Natural killer cell (primary cell): ENCODE measurements around the gene NYAP2. TPM values are rescaled to one million over a fixed set of nuclear protein-coding genes. Genes with fewer than 3 reads are reported as not detected.

Experiments used
- ATAC-seq, 3 donors: fragments of 150-1000 bp in 2 of 3; fragments of 200-7000 bp in 1 of 3; cut with Tn5 transposase; 1 replicate in 1 of 3; 2 replicates in 2 of 3; pipeline ENCODE4 v1.10.0; 2021; ENCODE audit warnings: mild to moderate bottlenecking in 2 of 3, moderate library complexity in 2 of 3
- DNase-seq, 2 donors: peaks; one replicate each; pipeline versions ENCODE4 v3.0.0 to v3.0.0-alpha.2; 2013 to 2021; ENCODE audit warnings: mixed read lengths in 1 of 2
- H3K27ac ChIP-seq: one replicate; pipeline ENCODE4 v1.5.1; 2013; ENCODE audit warnings: mild to moderate bottlenecking, low read length
- H3K27me3 ChIP-seq: one replicate; pipeline ENCODE4 v1.6.1; 2013; ENCODE audit warnings: low read length; ENCODE audit not compliant: control insufficient read depth, insufficient read depth
- H3K36me3 ChIP-seq: one replicate; pipeline ENCODE4 v1.6.1; 2013; ENCODE audit warnings: low read length; ENCODE audit not compliant: control insufficient read depth, insufficient read depth
- H3K4me1 ChIP-seq: one replicate; pipeline ENCODE4 v1.6.1; 2013; ENCODE audit warnings: low read length; ENCODE audit not compliant: control insufficient read depth, insufficient read depth
- H3K4me3 ChIP-seq: one replicate; pipeline ENCODE4 v1.5.1; 2013; ENCODE audit warnings: low read length
- H3K9me3 ChIP-seq: one replicate; pipeline ENCODE4 v1.6.1; 2013; ENCODE audit warnings: low read length; ENCODE audit not compliant: control insufficient read depth, insufficient read depth
- H3K27ac Mint-ChIP-seq, 2 donors: one replicate each; pipeline ENCODE4 v1.8.0; 2022; ENCODE audit warnings: mild to moderate bottlenecking in 2 of 2, mixed read lengths in 2 of 2, moderate library complexity in 1 of 2
- H3K27me3 Mint-ChIP-seq, 2 donors: one replicate each; pipeline ENCODE4 v1.8.0; 2022; ENCODE audit warnings: low read depth in 2 of 2, mixed read lengths in 2 of 2
- H3K36me3 Mint-ChIP-seq: one replicate; pipeline ENCODE4 v1.8.0; 2022; ENCODE audit warnings: mixed read lengths
- H3K4me1 Mint-ChIP-seq, 2 donors: one replicate each; pipeline ENCODE4 v1.8.0; 2022; ENCODE audit warnings: mixed read lengths in 2 of 2
- H3K4me3 Mint-ChIP-seq: one replicate; pipeline ENCODE4 v1.8.0; 2022; ENCODE audit warnings: mild to moderate bottlenecking, moderate library complexity, mixed read lengths
- H3K9me3 Mint-ChIP-seq, 2 donors: one replicate each; pipeline ENCODE4 v1.8.0; 2022; ENCODE audit warnings: mixed read lengths in 2 of 2
- CTCF ChIP-seq: fragments of 200-600 bp; IDR thresholded peaks from one replicate; pipeline ENCODE4 v1.8.0; 2022; ENCODE audit warnings: antibody characterized with exemption
- WGBS: methylation state at CpG from one replicate; pipeline ENCODE4 v1.1.7; 2013; ENCODE audit warnings: missing lambda C conversion rate; ENCODE audit not compliant: insufficient coverage; 5-methylcytosine and 5-hydroxymethylcytosine counted together
- intact Hi-C: fragments of 100-400 bp; cut with micrococcal nuclease; formaldehyde crosslinking; loops from one replicate; pipeline ENCODE4 v1.14.2; 2022
- total RNA-seq, 4 donors: library from RNA; stranded (reverse); fragments of 120-200 nt in 1 of 4; gene quantifications; one replicate each; pipeline versions ENCODE4 v1.2.3 to v1.2.4, GENCODE V29; 2013 to 2022

Gene NYAP2
- total RNA-seq, 3 donors from 2014 or later (not counting 1 experiment from before 2014, with no cell fraction given): 0.14 TPM; not detected in 2

DNA sequence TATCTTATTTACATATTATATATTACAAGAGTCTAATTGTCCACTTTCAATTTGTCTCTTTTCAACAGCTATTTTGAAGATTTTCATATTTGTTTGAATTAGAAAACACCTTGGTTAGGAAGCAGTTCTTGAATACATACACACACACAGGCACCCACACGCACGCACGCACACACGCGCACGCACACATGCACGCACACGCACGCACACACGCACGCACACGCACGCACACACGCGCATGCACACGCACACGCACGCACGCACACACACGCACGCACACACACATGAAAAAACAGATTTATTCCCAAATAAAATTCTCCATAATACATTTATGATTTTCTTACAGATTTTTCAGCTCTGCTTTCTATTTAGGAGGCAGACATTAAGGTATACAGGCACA lies 220.7 kb downstream of the NYAP2 start:
- Histone ChIP-seq H3K36me3 (no peaks in the 10 kb centered on the region), H3K27ac (no peak overlapping the region), H3K9me3 (no peaks in the 10 kb centered on the region), H3K4me3 (no peak overlapping the region), H3K27me3 (no peaks in the 10 kb centered on the region), H3K4me1 (no peaks in the 10 kb centered on the region)
- no peak for TF ChIP-seq CTCF
- DNase-seq: no peak
- no peak overlapping the region for H3K4me3 Mint-ChIP-seq
- 89% methylated on average over 18 of the region's 21 CpGs for WGBS
- H3K4me1 Mint-ChIP-seq: no peaks in the 10 kb centered on the region
- no peak for ATAC-seq
- H3K27ac Mint-ChIP-seq: no peak overlapping the region
- intact Hi-C loops: no loop called here
- H3K27me3 Mint-ChIP-seq: peaks cover 0 to 3% of the 10 kb centered on the region in 2 donors
- no peaks in the 10 kb centered on the region for H3K36me3 Mint-ChIP-seq
- no peaks in the 10 kb centered on the region for H3K9me3 Mint-ChIP-seq

DNA sequence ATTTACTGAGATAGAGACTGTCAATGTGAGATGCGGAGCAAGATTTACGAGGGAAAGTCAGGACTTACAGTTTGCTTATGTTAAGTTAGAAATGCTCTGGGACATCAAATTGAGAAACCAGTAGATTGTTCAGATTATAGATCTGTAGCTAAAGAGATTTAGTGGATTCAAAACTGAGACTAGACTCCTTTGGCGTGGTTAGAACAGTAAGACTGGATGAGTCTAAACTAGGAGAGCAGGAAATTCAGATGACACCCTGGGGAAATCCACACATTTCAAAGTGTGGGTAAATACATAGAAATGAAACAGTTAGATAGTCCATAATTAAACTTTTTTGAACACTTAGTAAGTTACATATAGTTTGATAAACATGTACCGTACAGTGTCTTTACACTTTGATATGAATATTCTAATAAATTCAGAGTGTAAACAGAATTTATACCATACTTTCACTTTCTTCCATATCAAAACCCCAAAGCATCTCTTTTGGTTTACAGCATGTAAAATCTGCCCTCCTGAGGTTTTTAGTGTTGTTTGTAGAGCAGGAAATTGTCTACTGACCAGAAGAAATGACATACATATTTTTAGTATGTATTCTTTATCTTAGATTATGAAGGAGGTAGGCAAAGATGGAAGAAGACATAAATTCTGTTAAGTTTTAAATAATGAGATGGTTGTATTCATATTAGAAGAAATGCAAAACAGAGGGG lies 231.5 kb downstream of the NYAP2 start:
- Histone ChIP-seq H3K4me1 (peaks cover 4% of the 10 kb centered on the region), H3K27ac (peak overlapping the region; percentile 33), H3K9me3 (no peaks in the 10 kb centered on the region), H3K27me3 (no peaks in the 10 kb centered on the region), H3K4me3 (no peak overlapping the region), H3K36me3 (no peaks in the 10 kb centered on the region)
- H3K27ac Mint-ChIP-seq: no peak overlapping the region
- intact Hi-C loops: no loop called here
- H3K4me3 Mint-ChIP-seq: no peak overlapping the region
- H3K9me3 Mint-ChIP-seq: no peaks in the 10 kb centered on the region
- peaks cover 12 to 13% of the 10 kb centered on the region in 2 donors for H3K4me1 Mint-ChIP-seq
- ATAC-seq (peak in 1 of 3 donors; percentile 39), DNase-seq (no peak)
- H3K27me3 Mint-ChIP-seq: peaks cover 0 to 8% of the 10 kb centered on the region in 2 donors
- no peak for TF ChIP-seq CTCF
- H3K36me3 Mint-ChIP-seq: no peaks in the 10 kb centered on the region
- WGBS: 77% methylated on average over 3 of the region's 4 CpGs

- no CpG with 5 or more reads among the region's 3 CpGs for WGBS
- Histone ChIP-seq H3K4me3 (no peak overlapping the region), H3K36me3 (no peaks in the 10 kb centered on the region), H3K27ac (no peak overlapping the region), H3K27me3 (no peaks in the 10 kb centered on the region), H3K4me1 (peaks cover 4% of the 10 kb centered on the region), H3K9me3 (no peaks in the 10 kb centered on the region)
- Mint-ChIP-seq H3K27me3 (peaks cover 3 to 8% of the 10 kb centered on the region in 2 donors), H3K27ac (no peak overlapping the region), H3K36me3 (no peaks in the 10 kb centered on the region), H3K4me1 (peaks cover 12 to 13% of the 10 kb centered on the region in 2 donors), H3K4me3 (no peak overlapping the region), H3K9me3 (no peaks in the 10 kb centered on the region)
- intact Hi-C loops: no loop called here
- no peak for TF ChIP-seq CTCF
- ATAC-seq: no peak
- DNase-seq: no peak
These were observed 232.8 kb downstream of the NYAP2 start for GRCh38 chr2:225632351-225632750.

- no peak overlapping the region for H3K27ac ChIP-seq
- Mint-ChIP-seq H3K9me3 (no peaks in the 10 kb centered on the region), H3K36me3 (no peaks in the 10 kb centered on the region), H3K4me1 (peaks cover under 1 to 5% of the 10 kb centered on the region in 2 donors), H3K27ac (no peak overlapping the region), H3K27me3 (peaks cover 4 to 8% of the 10 kb centered on the region in 2 donors), H3K4me3 (no peak overlapping the region)
- no peaks in the 10 kb centered on the region for H3K9me3 ChIP-seq
- WGBS: 67% methylated on average over 1 of the region's 1 CpG
- no peaks in the 10 kb centered on the region for H3K36me3 ChIP-seq
- no peak for TF ChIP-seq CTCF
- DNase-seq (no peak), ATAC-seq (no peak)
- intact Hi-C loops: no loop called here
- H3K27me3 ChIP-seq: no peaks in the 10 kb centered on the region
- no peak overlapping the region for H3K4me3 ChIP-seq
- H3K4me1 ChIP-seq: peaks cover 4% of the 10 kb centered on the region
These were observed 237.0 kb downstream of the NYAP2 start for GRCh38 chr2:225636558-225636957.
